GM21529 (cell line): ENCODE results near the gene TBCD.

Source experiments
- ATAC-seq: cut with Tn5 transposase; IDR thresholded peaks from one replicate; pipeline ENCODE4 v1.9.1; 2021; ENCODE audit not compliant: unreplicated experiment

The TBCD gene

DNA sequence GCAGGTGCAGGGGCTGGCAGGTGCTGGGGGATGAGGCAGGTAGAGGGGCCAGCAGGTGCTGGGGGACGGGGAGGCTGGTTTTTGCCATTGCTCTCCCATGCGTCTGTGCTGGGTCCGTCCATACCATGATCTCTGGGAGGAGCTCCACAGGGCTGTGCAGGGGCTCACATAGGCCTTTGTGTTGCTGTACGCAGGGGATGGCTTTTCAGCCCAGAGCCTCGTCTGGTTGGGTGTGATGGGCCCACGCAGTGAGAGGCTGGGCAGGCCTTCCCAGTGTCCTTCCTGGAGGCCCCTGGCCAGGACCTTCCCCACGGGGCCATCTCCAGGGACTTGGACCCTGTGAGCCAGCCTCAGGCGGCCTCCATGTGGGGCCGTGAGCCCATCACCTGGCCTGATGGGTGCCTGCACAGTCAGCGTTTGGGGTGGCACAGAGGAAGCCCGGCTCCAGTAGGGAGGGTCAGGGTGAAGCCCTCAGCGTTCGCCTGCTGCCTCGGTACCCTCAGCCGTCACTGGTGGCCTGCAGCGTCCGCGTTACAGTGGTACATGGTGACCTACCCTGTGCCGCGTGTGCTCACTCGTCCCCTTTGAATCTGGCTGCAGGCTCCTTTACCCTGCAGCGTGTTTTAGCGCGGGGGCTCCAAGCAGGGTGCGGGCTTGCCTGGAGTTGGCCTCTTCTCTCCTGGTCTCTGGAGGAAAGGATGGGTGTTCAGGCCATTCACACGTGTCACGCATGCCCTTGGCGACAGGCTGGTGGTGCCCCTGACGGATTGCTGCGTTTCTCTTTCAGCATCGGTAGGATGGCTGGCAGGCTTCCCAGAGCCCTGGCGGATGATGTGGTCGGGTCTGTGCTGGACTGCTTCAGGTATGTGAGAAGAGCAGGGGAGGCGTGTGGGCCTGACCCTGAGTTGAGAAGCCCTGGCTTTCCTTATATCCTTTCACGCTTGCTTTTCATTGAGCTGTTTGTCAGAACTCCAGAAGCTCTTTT, 57.3 kb downstream of the TBCD start:
- no peak for ATAC-seq

DNA sequence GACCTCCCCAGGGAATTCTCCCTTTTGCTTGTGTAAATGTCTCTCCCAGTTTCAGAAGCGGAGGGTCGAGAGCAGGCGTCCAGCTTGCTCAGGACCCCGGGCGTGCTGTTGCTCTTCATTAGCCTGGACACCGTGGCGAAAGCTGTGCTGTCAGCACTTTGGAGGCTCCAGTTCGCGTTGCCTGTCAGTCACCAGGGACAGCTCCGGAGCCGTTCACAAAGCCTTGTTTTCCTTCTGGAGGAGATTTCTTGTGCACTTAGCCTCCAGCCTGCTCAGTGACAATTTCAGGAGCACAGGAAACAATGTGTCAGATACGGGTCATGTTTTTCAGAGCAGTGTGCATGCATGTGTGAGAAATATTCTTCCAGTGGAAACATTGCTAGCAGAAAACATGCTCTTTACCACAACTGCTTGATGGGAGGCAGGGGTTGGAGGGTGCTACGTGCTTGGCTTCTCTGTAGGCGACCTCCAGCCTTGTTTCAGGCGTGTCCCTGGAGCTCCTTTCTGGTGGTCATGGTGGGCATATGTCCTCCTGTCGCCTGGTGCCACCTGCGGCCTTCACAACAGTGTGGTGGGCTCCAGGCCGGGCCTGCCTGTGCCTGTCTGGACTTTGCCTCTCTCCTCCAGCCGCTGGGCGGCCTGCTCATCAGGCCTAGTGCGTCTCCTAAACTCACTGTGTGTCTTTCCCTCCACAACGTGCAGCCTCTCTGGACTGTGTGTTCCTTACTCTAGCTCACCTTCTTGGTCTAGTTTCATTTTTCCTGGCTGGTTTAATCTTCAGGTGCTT, 59.0 kb downstream of the TBCD start:
- ATAC-seq, result no peak

DNA sequence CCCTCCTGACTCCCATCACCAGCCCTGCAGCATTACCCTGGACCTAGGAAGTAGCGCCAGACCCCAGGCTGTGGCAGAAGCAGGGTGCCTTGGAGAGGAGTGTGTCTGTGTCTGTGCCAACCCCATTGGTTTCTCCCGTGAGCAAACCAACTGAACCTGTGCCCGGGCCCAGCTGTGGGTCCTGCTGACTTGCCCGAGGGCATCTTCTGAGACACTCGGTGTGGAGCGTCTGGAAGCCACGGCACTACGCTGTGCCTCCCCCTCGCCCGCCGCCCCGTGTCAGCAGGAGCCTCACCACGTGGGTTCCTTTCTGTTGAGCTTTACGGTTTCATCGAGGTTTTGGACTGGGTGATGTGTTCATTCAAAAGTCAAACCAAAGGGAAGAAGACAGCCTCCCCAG, 60.2 kb downstream of the TBCD start:
- ATAC-seq, result no peak

DNA sequence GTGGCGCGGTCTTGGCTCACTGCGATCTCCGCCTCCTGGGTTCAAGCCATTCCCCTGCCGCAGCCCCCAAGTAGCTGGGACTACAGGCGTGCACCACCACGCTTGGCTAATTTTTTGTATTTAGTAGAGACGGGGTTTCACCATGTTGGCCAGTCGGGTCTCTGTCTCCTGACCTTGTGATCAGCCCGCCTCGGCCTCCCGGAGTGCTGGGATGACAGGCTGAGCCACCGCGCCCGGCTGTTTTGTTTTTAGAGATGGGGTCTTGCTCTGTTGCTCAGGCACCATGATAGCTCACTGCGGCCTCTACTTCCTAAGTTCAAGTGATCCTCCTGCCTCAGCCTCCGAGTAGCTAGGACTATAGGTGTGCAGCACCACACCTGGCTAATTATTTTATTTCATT, 60.7 kb downstream of the TBCD start:
- no peak for ATAC-seq

DNA sequence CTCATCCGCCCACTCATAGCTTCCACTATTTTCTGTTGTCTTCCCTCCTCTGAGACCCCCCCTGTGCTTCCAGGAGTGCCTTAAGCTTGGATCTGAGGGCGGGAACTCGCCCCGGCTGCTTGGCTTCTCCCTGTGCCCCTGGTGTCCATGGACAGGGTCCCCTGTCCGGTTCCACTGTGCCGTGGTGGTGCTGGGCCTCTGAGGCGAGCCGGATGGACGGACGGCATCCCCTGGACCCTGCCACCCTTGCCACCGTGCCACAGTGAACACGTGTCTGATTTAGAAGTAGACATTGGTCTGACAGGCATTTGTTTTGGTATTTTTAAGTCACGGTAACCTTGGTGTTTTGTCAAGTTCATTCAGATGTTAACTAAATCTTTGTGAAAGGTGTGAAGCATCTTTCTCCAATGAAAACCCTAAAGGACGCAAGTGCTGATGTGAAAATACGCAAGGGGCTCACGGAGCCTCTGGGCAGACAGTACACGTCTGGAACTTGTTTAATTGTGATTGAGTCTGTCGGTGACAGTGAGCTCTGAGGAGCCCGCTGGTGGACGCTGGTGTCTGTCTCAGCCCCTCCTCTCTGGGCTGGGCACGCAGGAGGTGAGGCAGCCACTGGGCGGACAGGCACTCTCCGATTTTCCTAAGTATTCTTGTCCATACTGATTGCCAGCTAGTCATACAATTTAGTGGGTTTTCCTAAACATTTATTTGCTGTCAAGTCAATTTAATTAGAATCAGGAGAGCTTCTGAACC, 61.6 kb downstream of the TBCD start:
- ATAC-seq, result no peak

DNA sequence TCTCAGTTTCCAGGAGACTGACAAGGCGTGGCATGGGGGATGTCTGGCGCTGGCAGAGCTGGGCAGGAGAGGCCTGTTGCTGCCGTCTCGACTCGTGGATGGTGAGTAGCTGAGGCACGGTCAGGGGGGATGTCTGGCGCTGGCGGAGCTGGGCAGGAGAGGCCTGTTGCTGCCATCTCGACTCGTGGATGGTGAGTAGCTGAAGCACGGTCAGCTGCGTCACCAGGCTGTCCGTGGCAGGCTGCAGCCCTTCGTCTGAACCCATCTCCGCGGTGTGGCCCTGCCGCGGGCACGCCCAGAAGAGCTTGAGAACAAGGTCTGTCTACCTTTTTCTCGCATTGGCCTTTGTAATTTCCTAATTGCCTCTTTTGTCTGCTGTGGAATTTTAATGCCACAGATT, 63.0 kb downstream of the TBCD start:
- ATAC-seq, result no peak

DNA sequence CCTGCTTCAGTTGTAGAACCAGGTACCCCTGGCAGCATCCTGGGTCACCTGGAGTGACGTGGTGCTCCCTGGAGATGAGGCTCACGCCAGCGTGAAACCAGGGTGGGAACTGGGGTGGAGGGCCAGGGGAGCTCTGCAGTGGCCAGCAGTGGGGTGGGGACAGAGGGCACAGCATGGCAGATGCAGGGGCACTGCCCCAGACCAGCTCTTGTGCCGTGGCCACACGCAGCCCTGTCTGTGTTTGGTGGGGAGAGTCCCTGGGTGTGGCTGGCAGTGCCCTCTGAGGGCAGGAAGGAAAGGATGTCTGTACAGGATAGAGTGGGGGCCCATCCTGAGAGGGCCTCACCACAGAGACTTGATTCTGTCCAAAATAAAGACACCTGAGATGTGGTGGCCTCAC, 63.5 kb downstream of the TBCD start:
- ATAC-seq, result no peak

DNA sequence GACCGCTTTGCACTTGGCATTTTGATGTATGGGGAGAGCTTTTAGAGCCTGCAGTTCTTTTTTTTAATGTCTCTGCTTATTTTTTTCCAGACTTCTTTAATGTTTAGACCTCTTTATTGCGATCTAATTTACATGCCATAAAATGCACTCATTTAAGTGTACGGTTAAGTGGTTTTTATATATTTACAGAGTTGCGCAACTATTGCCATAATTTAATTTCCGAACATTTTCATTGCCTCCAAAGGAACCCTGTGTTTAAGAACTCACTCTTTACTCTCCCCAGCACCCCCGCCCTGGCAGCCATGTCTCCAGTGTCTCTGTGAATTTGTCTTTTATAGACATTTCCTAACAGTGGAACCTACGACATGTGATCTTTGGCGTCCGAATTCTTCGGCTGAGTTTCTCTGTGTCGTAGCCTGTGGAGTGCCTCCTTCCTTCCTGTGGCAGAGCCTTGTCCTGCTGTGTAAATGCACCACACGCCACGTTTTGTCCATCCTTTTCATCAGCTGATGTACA, 64.0 kb downstream of the TBCD start:
- ATAC-seq, result no peak

DNA sequence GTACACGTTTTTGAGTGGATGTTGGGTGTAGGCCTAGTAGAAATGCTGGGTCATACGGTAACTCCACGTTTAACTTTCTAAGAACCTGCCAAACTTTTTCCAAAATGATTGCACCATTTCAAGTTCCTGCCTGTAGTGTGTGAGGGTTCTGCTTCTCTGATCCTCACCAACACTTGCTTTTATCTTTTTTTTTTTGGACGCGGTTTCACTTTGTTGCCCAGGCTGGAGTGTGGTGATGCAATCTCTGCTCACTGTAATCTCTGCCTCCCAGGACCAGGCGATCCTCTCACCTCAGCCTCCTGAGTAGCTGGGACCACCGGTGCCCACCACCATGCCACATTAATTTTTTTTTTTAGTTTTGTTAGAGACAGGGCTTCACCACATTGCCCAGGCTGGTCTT, 64.5 kb downstream of the TBCD start:
- ATAC-seq, result no peak

DNA sequence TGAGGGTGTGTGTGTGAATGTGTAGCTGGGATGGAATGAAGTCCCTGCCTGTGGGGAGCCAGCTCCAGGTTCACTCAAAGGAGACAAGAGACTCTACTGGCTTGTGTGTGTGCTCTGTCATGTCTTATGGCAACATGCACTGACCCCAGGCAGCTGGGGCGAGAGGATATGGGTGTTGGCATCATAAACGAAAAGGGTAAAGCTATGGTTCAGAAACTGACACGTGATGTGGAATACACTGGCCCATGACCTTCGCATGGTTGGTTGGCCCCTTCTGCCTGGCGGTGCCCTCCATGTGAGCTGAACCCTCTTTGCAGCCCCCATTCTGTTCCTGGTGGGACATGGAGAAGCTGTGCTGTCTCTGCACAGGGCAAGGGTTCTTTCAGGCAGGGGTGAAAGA, 66.1 kb downstream of the TBCD start:
- no peak for ATAC-seq

DNA sequence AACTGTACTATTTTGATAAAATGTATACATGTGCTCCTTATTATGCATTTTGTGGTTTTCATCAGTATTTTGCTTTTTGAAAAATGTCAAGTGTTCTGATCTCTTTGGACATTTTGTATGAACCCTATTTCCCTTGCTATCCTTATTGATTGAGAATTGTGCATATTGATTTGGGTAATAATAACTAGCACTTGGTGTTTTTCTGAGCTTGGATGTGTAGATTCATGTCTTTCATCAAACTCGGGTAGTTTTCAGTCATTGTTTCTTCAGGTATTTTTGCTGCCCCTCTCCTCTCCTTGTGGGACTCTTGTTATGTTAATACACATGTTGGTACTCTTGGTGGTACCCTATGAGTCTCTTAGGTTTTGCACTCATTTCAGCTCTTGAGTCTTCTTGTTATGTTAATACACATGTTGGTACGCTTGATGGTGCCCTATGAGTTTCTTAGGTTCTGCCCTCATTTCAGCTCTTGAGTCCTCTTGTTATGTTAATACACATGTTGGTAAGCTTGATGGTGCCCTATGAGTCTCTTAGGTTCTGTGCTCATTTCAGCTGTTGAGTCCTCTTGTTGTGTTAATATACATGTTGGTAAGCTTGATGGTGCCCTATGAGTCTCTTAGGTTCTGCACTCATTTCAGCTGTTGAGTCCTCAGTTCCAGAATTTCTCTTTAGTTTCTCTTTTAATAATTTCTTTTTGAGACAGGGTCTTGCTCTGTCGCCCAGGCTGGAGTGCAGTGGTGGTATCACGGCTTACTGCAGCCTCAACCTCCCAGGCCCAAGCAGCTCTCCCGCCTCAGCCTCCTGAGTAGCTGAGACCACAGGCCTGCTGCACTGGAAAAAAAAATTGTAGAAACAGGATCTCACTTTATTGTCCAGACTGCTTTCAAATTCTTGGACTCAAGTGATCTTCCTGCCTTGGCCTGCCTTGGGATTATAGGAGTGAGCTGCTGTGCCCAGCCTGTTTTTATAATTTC, 68.7 kb downstream of the TBCD start:
- ATAC-seq, result no peak

DNA sequence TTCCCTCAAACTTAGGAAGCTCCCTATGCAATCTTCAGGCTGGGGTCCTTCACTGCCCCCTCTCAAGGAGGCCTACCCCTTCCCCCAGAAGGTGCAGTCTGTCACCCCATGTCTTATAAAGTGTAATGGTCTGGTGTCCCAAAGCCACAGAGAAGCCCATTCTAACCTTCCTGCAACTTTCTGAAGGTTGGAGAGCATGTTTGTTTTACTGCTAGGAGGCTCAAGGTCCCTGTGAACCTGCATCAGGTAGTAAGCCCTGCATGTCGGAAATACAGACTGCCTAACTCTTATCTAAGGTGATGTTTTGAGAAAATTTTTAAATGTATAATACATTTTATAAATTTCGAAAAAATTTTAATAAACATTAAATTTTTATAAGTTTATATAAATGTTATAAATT, 69.7 kb downstream of the TBCD start:
- no peak for ATAC-seq

DNA sequence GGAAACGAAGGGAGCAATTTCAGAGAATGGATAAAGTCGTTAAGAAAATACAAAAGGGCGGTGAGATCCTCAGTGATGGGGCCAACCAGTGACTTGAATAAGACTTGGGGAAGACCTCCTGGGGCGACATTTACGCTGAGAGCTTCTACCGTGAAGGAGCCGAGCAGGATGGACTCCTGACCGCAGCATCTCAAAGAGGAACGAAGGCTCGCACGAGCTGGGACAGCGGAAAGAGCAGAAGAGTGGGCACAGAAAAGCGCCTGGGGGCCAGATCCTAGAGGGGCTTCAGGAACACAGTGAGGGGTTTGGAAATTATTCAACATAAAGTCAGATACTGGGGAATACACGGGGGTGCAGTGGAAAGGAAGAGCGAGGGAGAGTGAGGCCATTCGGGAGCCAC, 70.4 kb downstream of the TBCD start:
- ATAC-seq, result no peak

DNA sequence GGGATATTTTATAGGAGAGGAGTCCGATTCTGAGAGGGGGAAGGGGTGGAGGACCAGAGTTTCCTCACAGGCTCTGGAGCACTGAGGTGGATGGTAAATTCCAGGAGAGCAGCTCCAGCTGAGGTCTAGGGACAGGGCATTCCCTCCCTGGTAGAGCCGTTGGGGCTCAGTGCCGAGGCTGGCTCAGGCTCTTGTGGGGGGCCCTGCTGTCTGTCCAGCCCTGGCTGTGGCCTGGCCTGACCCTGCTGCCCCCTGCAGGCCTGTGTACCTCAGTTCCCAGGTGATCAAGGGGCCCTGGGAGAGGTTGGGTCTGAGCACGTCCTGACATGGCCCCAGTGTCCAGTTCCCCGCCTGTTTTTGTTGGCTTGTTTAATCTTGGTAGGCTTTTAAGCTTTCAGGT, 71.1 kb downstream of the TBCD start:
- ATAC-seq, result no peak

DNA sequence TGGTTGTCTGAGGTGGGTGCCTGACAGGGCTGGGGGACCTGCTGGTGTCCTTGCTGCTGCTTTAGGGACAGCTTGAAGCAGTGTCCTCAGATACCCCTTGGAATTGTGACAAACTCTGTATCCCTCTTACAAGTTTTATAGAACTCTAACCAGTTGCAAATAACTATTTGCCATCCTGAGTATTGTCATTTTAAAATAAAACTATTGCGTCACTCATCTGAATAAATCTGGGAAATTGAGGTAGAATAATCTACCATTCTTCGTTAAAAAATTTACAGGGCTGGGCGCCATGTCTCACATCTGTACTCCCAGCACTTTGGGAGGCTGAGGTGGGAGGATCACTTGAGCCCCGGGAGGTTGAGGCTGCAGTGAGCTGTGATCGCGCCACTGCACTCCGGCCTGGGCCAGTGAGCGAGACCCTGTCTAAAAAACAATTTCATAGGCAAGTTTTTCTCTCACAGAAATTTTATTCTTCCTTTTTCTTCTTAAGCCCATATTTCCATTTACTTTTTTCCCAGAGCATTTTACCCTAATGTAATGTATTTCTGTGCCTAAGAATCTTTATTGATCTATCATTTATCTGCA, 73.8 kb downstream of the TBCD start:
- ATAC-seq, result no peak

DNA sequence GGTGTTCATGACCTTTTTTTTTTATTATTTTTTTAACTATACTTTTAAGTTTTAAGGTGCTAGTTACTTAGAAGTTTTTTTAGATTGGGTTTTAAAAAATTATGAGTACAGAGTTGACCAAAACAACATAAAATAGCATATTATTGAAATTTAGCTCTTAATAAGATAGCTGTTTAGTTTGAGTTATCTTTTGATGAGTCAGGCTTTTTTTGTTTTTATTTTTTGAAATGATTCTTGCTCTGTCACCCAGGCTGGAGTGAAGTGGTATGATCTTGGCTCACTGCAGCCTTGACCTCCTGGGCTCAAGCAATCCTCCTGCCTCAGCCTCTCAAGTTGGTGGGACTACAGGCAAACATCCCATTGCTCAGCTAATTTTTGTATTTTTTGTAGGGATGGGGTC, 74.3 kb downstream of the TBCD start:
- ATAC-seq, result no peak

DNA sequence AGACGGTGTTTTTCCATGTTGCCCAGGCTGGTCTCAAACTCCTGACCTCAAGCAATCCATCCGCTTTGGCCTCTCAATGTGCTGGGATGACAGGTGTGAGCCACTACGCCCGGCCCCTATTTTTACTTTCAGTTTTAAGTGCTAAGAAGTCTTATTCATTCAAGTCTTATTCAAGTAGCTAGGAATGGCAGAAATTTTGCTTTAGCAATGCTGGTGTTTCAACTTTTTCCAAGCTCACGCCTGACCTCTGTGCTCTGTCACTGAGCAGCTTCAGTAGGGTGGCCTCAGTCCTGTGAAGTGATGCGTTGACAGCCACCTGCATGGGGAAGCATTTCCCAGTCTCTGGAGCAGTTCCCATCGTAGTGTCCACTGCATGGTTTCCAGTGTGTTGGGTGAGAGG, 75.1 kb downstream of the TBCD start:
- no peak for ATAC-seq

DNA sequence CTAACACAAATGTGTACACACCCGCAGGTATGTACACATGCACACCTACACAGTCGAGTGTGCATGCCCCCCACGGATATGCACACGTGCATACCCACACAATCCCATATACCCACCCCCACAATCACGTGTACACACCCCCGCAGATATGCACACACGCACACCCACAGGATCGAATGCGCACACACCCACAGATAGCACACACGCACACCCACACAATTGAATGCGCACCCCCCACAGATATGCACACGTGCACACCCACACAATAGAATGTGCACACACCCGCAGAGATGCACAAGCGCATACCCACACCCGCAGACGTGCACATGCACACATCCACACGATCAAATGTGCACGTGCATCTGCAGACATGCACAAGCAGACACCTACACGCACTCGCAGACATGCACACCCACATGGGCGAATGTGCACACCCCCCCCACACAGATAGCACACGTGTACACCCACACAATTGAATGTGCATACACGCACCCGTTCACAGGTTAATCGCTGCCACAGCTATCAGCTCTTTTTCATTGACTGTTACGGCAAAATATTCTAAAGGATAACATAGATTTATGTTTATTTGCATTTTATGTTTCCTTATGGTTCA, 77.1 kb downstream of the TBCD start:
- ATAC-seq, result no peak

DNA sequence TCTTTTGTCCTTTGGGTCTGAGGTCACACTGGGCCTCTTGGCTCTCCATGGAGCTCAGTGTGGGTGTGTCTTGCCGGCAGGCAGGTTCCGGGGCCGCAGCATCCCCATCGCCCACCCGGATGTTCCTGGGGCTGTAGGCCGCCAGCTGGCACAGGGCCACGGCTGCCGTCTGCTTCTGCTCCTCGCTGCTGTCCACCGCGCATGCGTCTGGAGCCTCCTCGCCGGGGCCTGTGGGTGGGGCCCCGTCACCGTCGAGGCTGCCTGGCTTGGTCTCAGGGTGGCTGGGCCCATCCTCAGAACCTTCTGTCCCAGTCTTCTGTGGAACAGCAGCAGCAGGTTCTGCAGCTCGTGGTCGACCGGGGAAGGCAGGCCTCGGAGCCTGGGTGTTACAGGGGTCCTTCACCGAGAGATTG, 78.4 kb downstream of the TBCD start:
- ATAC-seq, result no peak
